ENCODE data around the gene DDX27. TPM values are rescaled to one million over a fixed set of nuclear protein-coding genes. Genes with fewer than 3 reads are reported as not detected.

The DDX27 gene
- total and polyA plus RNA-seq, 2 experiments from 2014 or later, result 25.3 to 27.8 TPM

GRCh38 chr20:49245921-49246740 lies 26.9 kb downstream of the DDX27 start:
- DNase-seq (ENCODE audit: low read depth in 1 of 2, low spot score in 1 of 2), result peak; percentile 43 to 70
- peak; percentile 72 for TF ChIP-seq CTCF (IDR thresholded peaks at IDR 0.05; ENCODE audit: low read depth, low read length)
- Histone ChIP-seq H3K27ac (no peak overlapping the region), H3K4me3 (no peak overlapping the region), H3K9me3 (ENCODE audit: low read depth) (no peaks in the 10 kb centered on the region), H3K36me3 (peaks cover 54% of the 10 kb centered on the region), H3K4me1 (ENCODE audit: low read depth) (no peaks in the 10 kb centered on the region), H3K27me3 (no peaks in the 10 kb centered on the region)

- no peak for DNase-seq (ENCODE audit: low read depth in 1 of 2, low spot score in 1 of 2)
- H3K27ac ChIP-seq, result no peak overlapping the region
- no peaks in the 10 kb centered on the region for H3K9me3 ChIP-seq (ENCODE audit: low read depth)
- TF ChIP-seq CTCF (IDR thresholded peaks at IDR 0.05; ENCODE audit: low read depth, low read length), result no peak
- no peaks in the 10 kb centered on the region for H3K27me3 ChIP-seq
- peaks cover 53% of the 10 kb centered on the region for H3K36me3 ChIP-seq
- no peak overlapping the region for H3K4me3 ChIP-seq
- H3K4me1 ChIP-seq (ENCODE audit: low read depth), result no peaks in the 10 kb centered on the region
Measured at GRCh38 chr20:49247169-49247723, 28.0 kb downstream of the DDX27 start.

- Histone ChIP-seq H3K36me3 (peaks cover 57% of the 10 kb centered on the region), H3K4me1 (ENCODE audit: low read depth) (no peaks in the 10 kb centered on the region), H3K4me3 (no peak overlapping the region), H3K9me3 (ENCODE audit: low read depth) (no peaks in the 10 kb centered on the region), H3K27ac (no peak overlapping the region), H3K27me3 (no peaks in the 10 kb centered on the region)
- no peak for TF ChIP-seq CTCF (IDR thresholded peaks at IDR 0.05; ENCODE audit: low read depth, low read length)
- DNase-seq (ENCODE audit: low read depth in 1 of 2, low spot score in 1 of 2), result peak in 1 of 2 donors; percentile 16
Measured at GRCh38 chr20:49247792-49248191, 28.6 kb downstream of the DDX27 start.

GRCh38 chr20:49248301-49248700 lies 29.1 kb downstream of the DDX27 start:
- H3K4me1 ChIP-seq (ENCODE audit: low read depth), result no peaks in the 10 kb centered on the region
- H3K27ac ChIP-seq, result no peak overlapping the region
- no peak overlapping the region for H3K4me3 ChIP-seq
- H3K36me3 ChIP-seq, result peaks cover 58% of the 10 kb centered on the region
- H3K9me3 ChIP-seq (ENCODE audit: low read depth), result no peaks in the 10 kb centered on the region
- no peaks in the 10 kb centered on the region for H3K27me3 ChIP-seq
- no peak for DNase-seq (ENCODE audit: low read depth in 1 of 2, low spot score in 1 of 2)
- no peak for TF ChIP-seq CTCF (IDR thresholded peaks at IDR 0.05; ENCODE audit: low read depth, low read length)

GRCh38 chr20:49248879-49249665 lies 29.9 kb downstream of the DDX27 start:
- no peaks in the 10 kb centered on the region for H3K4me1 ChIP-seq (ENCODE audit: low read depth)
- no peak for TF ChIP-seq CTCF (IDR thresholded peaks at IDR 0.05; ENCODE audit: low read depth, low read length)
- peaks cover 52% of the 10 kb centered on the region for H3K36me3 ChIP-seq
- no peak overlapping the region for H3K4me3 ChIP-seq
- no peak overlapping the region for H3K27ac ChIP-seq
- no peak for DNase-seq (ENCODE audit: low read depth in 1 of 2, low spot score in 1 of 2)
- no peaks in the 10 kb centered on the region for H3K27me3 ChIP-seq
- no peaks in the 10 kb centered on the region for H3K9me3 ChIP-seq (ENCODE audit: low read depth)
